ENCODE data around the gene COL4A5.

COL4A5 gene

GRCh38 chrX:108666101-108666500 lies 226.5 kb downstream of the COL4A5 start:
- Histone ChIP-seq H3K9me3 (ENCODE audit: control insufficient read depth, insufficient read depth, low read length) (no peaks in the 10 kb centered on the region), H3K27me3 (ENCODE audit: control insufficient read depth, insufficient read depth, low read length) (no peaks in the 10 kb centered on the region), H3K36me3 (ENCODE audit: control insufficient read depth, insufficient read depth, low read length) (no peaks in the 10 kb centered on the region), H3K9ac (ENCODE audit: low read depth, low read length) (no peak overlapping the region), H3K4me1 (ENCODE audit: control insufficient read depth, insufficient read depth, low read length) (no peaks in the 10 kb centered on the region), H3K4me3 (ENCODE audit: low read depth, low read length) (no peak overlapping the region)

GRCh38 chrX:108671526-108671925 lies 231.9 kb downstream of the COL4A5 start:
- Histone ChIP-seq H3K27me3 (ENCODE audit: control insufficient read depth, insufficient read depth, low read length) (no peaks in the 10 kb centered on the region), H3K4me1 (ENCODE audit: control insufficient read depth, insufficient read depth, low read length) (peaks cover 9% of the 10 kb centered on the region), H3K36me3 (ENCODE audit: control insufficient read depth, insufficient read depth, low read length) (no peaks in the 10 kb centered on the region), H3K4me3 (ENCODE audit: low read depth, low read length) (no peak overlapping the region), H3K9ac (ENCODE audit: low read depth, low read length) (no peak overlapping the region), H3K9me3 (ENCODE audit: control insufficient read depth, insufficient read depth, low read length) (no peaks in the 10 kb centered on the region)

GRCh38 chrX:108696690-108697089 lies 257.1 kb downstream of the COL4A5 start:
- peaks cover 7% of the 10 kb centered on the region for H3K36me3 ChIP-seq (ENCODE audit: control insufficient read depth, insufficient read depth, low read length)
- H3K4me1 ChIP-seq (ENCODE audit: control insufficient read depth, insufficient read depth, low read length), result no peaks in the 10 kb centered on the region
- H3K4me3 ChIP-seq (ENCODE audit: low read depth, low read length), result no peak overlapping the region
- no peaks in the 10 kb centered on the region for H3K9me3 ChIP-seq (ENCODE audit: control insufficient read depth, insufficient read depth, low read length)
- no peak overlapping the region for H3K9ac ChIP-seq (ENCODE audit: low read depth, low read length)
- no peaks in the 10 kb centered on the region for H3K27me3 ChIP-seq (ENCODE audit: control insufficient read depth, insufficient read depth, low read length)

- no peak overlapping the region for H3K4me3 ChIP-seq (ENCODE audit: low read depth, low read length)
- H3K36me3 ChIP-seq (ENCODE audit: control insufficient read depth, insufficient read depth, low read length), result peaks cover 7% of the 10 kb centered on the region
- H3K27me3 ChIP-seq (ENCODE audit: control insufficient read depth, insufficient read depth, low read length), result no peaks in the 10 kb centered on the region
- no peak overlapping the region for H3K9ac ChIP-seq (ENCODE audit: low read depth, low read length)
- H3K4me1 ChIP-seq (ENCODE audit: control insufficient read depth, insufficient read depth, low read length), result no peaks in the 10 kb centered on the region
- H3K9me3 ChIP-seq (ENCODE audit: control insufficient read depth, insufficient read depth, low read length), result no peaks in the 10 kb centered on the region
Measured at GRCh38 chrX:108699368-108699767, 259.7 kb downstream of the COL4A5 start.

GRCh38 chrX:108701633-108702032 lies 262.0 kb downstream of the COL4A5 start:
- Histone ChIP-seq H3K4me3 (ENCODE audit: low read depth, low read length) (no peak overlapping the region), H3K4me1 (ENCODE audit: control insufficient read depth, insufficient read depth, low read length) (no peaks in the 10 kb centered on the region), H3K9ac (ENCODE audit: low read depth, low read length) (no peak overlapping the region), H3K27me3 (ENCODE audit: control insufficient read depth, insufficient read depth, low read length) (no peaks in the 10 kb centered on the region), H3K36me3 (ENCODE audit: control insufficient read depth, insufficient read depth, low read length) (no peaks in the 10 kb centered on the region), H3K9me3 (ENCODE audit: control insufficient read depth, insufficient read depth, low read length) (no peaks in the 10 kb centered on the region)

GRCh38 chrX:108702530-108702929 lies 262.9 kb downstream of the COL4A5 start:
- no peaks in the 10 kb centered on the region for H3K36me3 ChIP-seq (ENCODE audit: control insufficient read depth, insufficient read depth, low read length)
- no peaks in the 10 kb centered on the region for H3K27me3 ChIP-seq (ENCODE audit: control insufficient read depth, insufficient read depth, low read length)
- no peaks in the 10 kb centered on the region for H3K4me1 ChIP-seq (ENCODE audit: control insufficient read depth, insufficient read depth, low read length)
- no peaks in the 10 kb centered on the region for H3K9me3 ChIP-seq (ENCODE audit: control insufficient read depth, insufficient read depth, low read length)
- no peak overlapping the region for H3K4me3 ChIP-seq (ENCODE audit: low read depth, low read length)
- H3K9ac ChIP-seq (ENCODE audit: low read depth, low read length), result no peak overlapping the region

GRCh38 chrX:108704839-108705238 lies 265.2 kb downstream of the COL4A5 start:
- H3K9ac ChIP-seq (ENCODE audit: low read depth, low read length), result no peak overlapping the region
- H3K27me3 ChIP-seq (ENCODE audit: control insufficient read depth, insufficient read depth, low read length), result no peaks in the 10 kb centered on the region
- no peaks in the 10 kb centered on the region for H3K4me1 ChIP-seq (ENCODE audit: control insufficient read depth, insufficient read depth, low read length)
- no peak overlapping the region for H3K4me3 ChIP-seq (ENCODE audit: low read depth, low read length)
- no peaks in the 10 kb centered on the region for H3K36me3 ChIP-seq (ENCODE audit: control insufficient read depth, insufficient read depth, low read length)
- H3K9me3 ChIP-seq (ENCODE audit: control insufficient read depth, insufficient read depth, low read length), result no peaks in the 10 kb centered on the region

- Histone ChIP-seq H3K36me3 (ENCODE audit: control insufficient read depth, insufficient read depth, low read length) (no peaks in the 10 kb centered on the region), H3K4me1 (ENCODE audit: control insufficient read depth, insufficient read depth, low read length) (peaks cover 3% of the 10 kb centered on the region), H3K27me3 (ENCODE audit: control insufficient read depth, insufficient read depth, low read length) (no peaks in the 10 kb centered on the region), H3K4me3 (ENCODE audit: low read depth, low read length) (no peak overlapping the region), H3K9me3 (ENCODE audit: control insufficient read depth, insufficient read depth, low read length) (no peaks in the 10 kb centered on the region), H3K9ac (ENCODE audit: low read depth, low read length) (no peak overlapping the region)
Measured at GRCh38 chrX:108712886-108713285, 273.2 kb downstream of the COL4A5 start.

- Histone ChIP-seq H3K4me3 (ENCODE audit: low read depth, low read length) (no peak overlapping the region), H3K9ac (ENCODE audit: low read depth, low read length) (peak overlapping the region; percentile 16), H3K4me1 (ENCODE audit: control insufficient read depth, insufficient read depth, low read length) (peaks cover 26% of the 10 kb centered on the region), H3K27me3 (ENCODE audit: control insufficient read depth, insufficient read depth, low read length) (no peaks in the 10 kb centered on the region), H3K9me3 (ENCODE audit: control insufficient read depth, insufficient read depth, low read length) (no peaks in the 10 kb centered on the region), H3K36me3 (ENCODE audit: control insufficient read depth, insufficient read depth, low read length) (no peaks in the 10 kb centered on the region)
Measured at GRCh38 chrX:108722561-108722960, 282.9 kb downstream of the COL4A5 start.

GRCh38 chrX:108726748-108727147 lies 287.1 kb downstream of the COL4A5 start:
- H3K9ac ChIP-seq (ENCODE audit: low read depth, low read length), result no peak overlapping the region
- no peak overlapping the region for H3K4me3 ChIP-seq (ENCODE audit: low read depth, low read length)
- H3K27me3 ChIP-seq (ENCODE audit: control insufficient read depth, insufficient read depth, low read length), result peaks cover 3% of the 10 kb centered on the region
- peaks cover 46% of the 10 kb centered on the region for H3K4me1 ChIP-seq (ENCODE audit: control insufficient read depth, insufficient read depth, low read length)
- no peaks in the 10 kb centered on the region for H3K36me3 ChIP-seq (ENCODE audit: control insufficient read depth, insufficient read depth, low read length)
- H3K9me3 ChIP-seq (ENCODE audit: control insufficient read depth, insufficient read depth, low read length), result no peaks in the 10 kb centered on the region

- H3K27me3 ChIP-seq (ENCODE audit: control insufficient read depth, insufficient read depth, low read length), result peaks cover 45% of the 10 kb centered on the region
- no peaks in the 10 kb centered on the region for H3K36me3 ChIP-seq (ENCODE audit: control insufficient read depth, insufficient read depth, low read length)
- H3K9ac ChIP-seq (ENCODE audit: low read depth, low read length), result no peak overlapping the region
- H3K9me3 ChIP-seq (ENCODE audit: control insufficient read depth, insufficient read depth, low read length), result no peaks in the 10 kb centered on the region
- H3K4me1 ChIP-seq (ENCODE audit: control insufficient read depth, insufficient read depth, low read length), result peaks cover 36% of the 10 kb centered on the region
- peak overlapping the region; percentile 65 for H3K4me3 ChIP-seq (ENCODE audit: low read depth, low read length)
Measured at GRCh38 chrX:108731153-108731552, 291.5 kb downstream of the COL4A5 start.

- H3K4me1 ChIP-seq (ENCODE audit: control insufficient read depth, insufficient read depth, low read length), result peaks cover 33% of the 10 kb centered on the region
- no peaks in the 10 kb centered on the region for H3K36me3 ChIP-seq (ENCODE audit: control insufficient read depth, insufficient read depth, low read length)
- H3K4me3 ChIP-seq (ENCODE audit: low read depth, low read length), result peak overlapping the region; percentile 65
- no peaks in the 10 kb centered on the region for H3K9me3 ChIP-seq (ENCODE audit: control insufficient read depth, insufficient read depth, low read length)
- peaks cover 45% of the 10 kb centered on the region for H3K27me3 ChIP-seq (ENCODE audit: control insufficient read depth, insufficient read depth, low read length)
- H3K9ac ChIP-seq (ENCODE audit: low read depth, low read length), result no peak overlapping the region
Measured at GRCh38 chrX:108732630-108733321, 293.1 kb downstream of the COL4A5 start.
